ENCODE measurements around the gene DEPDC4.

DNA sequence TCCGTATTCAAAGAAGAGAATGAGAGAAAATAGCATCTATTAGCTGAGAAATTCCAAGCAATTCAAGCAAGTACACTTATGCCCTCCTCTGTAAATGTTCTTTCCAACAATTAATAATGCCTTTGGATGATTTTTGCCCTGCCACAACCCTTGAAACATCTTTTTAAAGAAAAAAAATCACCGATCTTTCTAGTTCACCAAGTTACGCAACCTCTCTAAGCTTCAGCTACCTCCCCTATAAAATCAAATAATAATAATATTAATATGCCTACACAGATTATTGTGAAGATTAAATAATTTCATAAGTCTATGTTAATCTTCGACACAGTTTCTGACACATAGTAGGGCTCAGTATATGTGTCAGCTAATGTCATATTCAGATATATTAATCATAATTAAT is 19.1 kb downstream of the DEPDC4 start:
- TF ChIP-seq, protein P1, sequence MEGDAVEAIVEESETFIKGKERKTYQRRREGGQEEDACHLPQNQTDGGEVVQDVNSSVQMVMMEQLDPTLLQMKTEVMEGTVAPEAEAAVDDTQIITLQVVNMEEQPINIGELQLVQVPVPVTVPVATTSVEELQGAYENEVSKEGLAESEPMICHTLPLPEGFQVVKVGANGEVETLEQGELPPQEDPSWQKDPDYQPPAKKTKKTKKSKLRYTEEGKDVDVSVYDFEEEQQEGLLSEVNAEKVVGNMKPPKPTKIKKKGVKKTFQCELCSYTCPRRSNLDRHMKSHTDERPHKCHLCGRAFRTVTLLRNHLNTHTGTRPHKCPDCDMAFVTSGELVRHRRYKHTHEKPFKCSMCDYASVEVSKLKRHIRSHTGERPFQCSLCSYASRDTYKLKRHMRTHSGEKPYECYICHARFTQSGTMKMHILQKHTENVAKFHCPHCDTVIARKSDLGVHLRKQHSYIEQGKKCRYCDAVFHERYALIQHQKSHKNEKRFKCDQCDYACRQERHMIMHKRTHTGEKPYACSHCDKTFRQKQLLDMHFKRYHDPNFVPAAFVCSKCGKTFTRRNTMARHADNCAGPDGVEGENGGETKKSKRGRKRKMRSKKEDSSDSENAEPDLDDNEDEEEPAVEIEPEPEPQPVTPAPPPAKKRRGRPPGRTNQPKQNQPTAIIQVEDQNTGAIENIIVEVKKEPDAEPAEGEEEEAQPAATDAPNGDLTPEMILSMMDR (conservative IDR thresholded peaks at IDR 0.05; ENCODE audit: low read length): no peak
- no peak for TF ChIP-seq EZH2phosphoT487 (IDR thresholded peaks at IDR 0.05; ENCODE audit: borderline replicate concordance, low read depth, low read length)
